ENCODE measurements around the gene TMEM38A. TPM values are rescaled to one million over a fixed set of nuclear protein-coding genes. Genes with fewer than 3 reads are reported as not detected.

Gene TMEM38A
- polyA plus RNA-seq, 1 donor from 2014 or later = 8.6 TPM

Small RNAs within 50 kb of the gene (small RNA-seq; reads per million reads assigned to genes)
- gene AC008737.2 = 0 reads per million in 3 experiments

Other genes with a start within 250 kb of the TMEM38A start
- gene EPS15L1, start 189.2 kb upstream of the TMEM38A start, polyA plus RNA-seq = 13.0 and 17.5 TPM in 2 replicates
- not detected in 2 replicates for gene CALR3, start 165.0 kb upstream of the TMEM38A start, polyA plus RNA-seq
- 9.9 and 14.5 TPM in 2 replicates for gene C19orf44, start 164.7 kb upstream of the TMEM38A start, polyA plus RNA-seq
- gene CHERP, start 118.7 kb upstream of the TMEM38A start, polyA plus RNA-seq = 5.4 and 8.6 TPM in 2 replicates
- 16.6 and 23.9 TPM in 2 replicates for gene SLC35E1, start 88.7 kb upstream of the TMEM38A start, polyA plus RNA-seq
- gene MED26, start 32.9 kb upstream of the TMEM38A start, polyA plus RNA-seq = 3.8 and 4.2 TPM in 2 replicates
- 153 and 171 TPM in 2 replicates for gene SMIM7, start 995 bp upstream of the TMEM38A start, polyA plus RNA-seq
- 0.16 and 0.24 TPM in 2 replicates for gene NWD1, start 58.7 kb downstream of the TMEM38A start, polyA plus RNA-seq
- gene SIN3B, start 168.3 kb downstream of the TMEM38A start, polyA plus RNA-seq = 31.2 and 36.9 TPM in 2 replicates
- not detected in 2 replicates for gene F2RL3, start 227.9 kb downstream of the TMEM38A start, polyA plus RNA-seq

Measured in neural cell (in vitro differentiated cells).